NT2/D1 (cell line): ENCODE data around the gene TLCD4.

Experiments used
- DNase-seq: peaks from one replicate; pipeline ENCODE4 v3.0.0-alpha.2; 2011; ENCODE audit warnings: low read depth, low spot score
- H3K27me3 ChIP-seq: 2 replicates; pipeline ENCODE4 v1.6.0; 2011; ENCODE audit warnings: mild to moderate bottlenecking; ENCODE audit not compliant: insufficient read length, insufficient read depth
- H3K36me3 ChIP-seq: 2 replicates; pipeline ENCODE4 v1.6.1; 2011; ENCODE audit warnings: mild to moderate bottlenecking, low read length, mixed read lengths; ENCODE audit not compliant: insufficient read depth, insufficient read length
- H3K4me1 ChIP-seq: 2 replicates; pipeline ENCODE4 v1.5.1; 2011; ENCODE audit not compliant: insufficient read depth, insufficient read length
- H3K4me3 ChIP-seq: 2 replicates; pipeline ENCODE4 v1.5.1; 2011; ENCODE audit warnings: low read depth; ENCODE audit not compliant: insufficient read length
- H3K9ac ChIP-seq: 2 replicates; pipeline ENCODE4 v1.6.0; 2011; ENCODE audit warnings: low read depth; ENCODE audit not compliant: insufficient read length
- H3K9me3 ChIP-seq: 2 replicates; pipeline ENCODE4 v1.5.1; 2011; ENCODE audit warnings: mild to moderate bottlenecking, low read length; ENCODE audit not compliant: insufficient read depth
- SUZ12 ChIP-seq: IDR thresholded peaks from 2 replicates; pipeline ENCODE4 v1.6.1; 2011; ENCODE audit not compliant: insufficient read length, insufficient read depth; ENCODE audit errors: extremely low read depth
- YY1 ChIP-seq: IDR thresholded peaks from 2 replicates; pipeline ENCODE4 v1.6.1; 2011; ENCODE audit not compliant: insufficient read length, insufficient read depth
- ZNF274 ChIP-seq: IDR thresholded peaks from 2 replicates; pipeline ENCODE4 v1.6.1; 2011; ENCODE audit warnings: mild to moderate bottlenecking, low read depth, low read length

TLCD4 gene

GRCh38 chr1:95126846-95127245 is 9.7 kb downstream of the TLCD4 start:
- no peaks in the 10 kb centered on the region for H3K9me3 ChIP-seq
- peaks cover 39% of the 10 kb centered on the region for H3K27me3 ChIP-seq
- no peak for DNase-seq
- no peaks in the 10 kb centered on the region for H3K36me3 ChIP-seq
- no peak overlapping the region for H3K4me3 ChIP-seq
- no peak overlapping the region for H3K9ac ChIP-seq
- peaks cover 2% of the 10 kb centered on the region for H3K4me1 ChIP-seq
- TF ChIP-seq SUZ12 (no peak), YY1 (no peak), ZNF274 (no peak)

GRCh38 chr1:95127380-95127779 is 10.2 kb downstream of the TLCD4 start:
- Histone ChIP-seq H3K4me1 (peaks cover 1% of the 10 kb centered on the region), H3K4me3 (no peak overlapping the region), H3K9me3 (no peaks in the 10 kb centered on the region), H3K27me3 (peaks cover 39% of the 10 kb centered on the region), H3K9ac (no peak overlapping the region), H3K36me3 (no peaks in the 10 kb centered on the region)
- TF ChIP-seq YY1 (no peak), ZNF274 (no peak), SUZ12 (no peak)
- DNase-seq: no peak

- TF ChIP-seq YY1 (no peak), SUZ12 (no peak), ZNF274 (no peak)
- Histone ChIP-seq H3K36me3 (no peaks in the 10 kb centered on the region), H3K4me1 (peaks cover 2% of the 10 kb centered on the region), H3K27me3 (peaks cover 21% of the 10 kb centered on the region), H3K4me3 (no peak overlapping the region), H3K9ac (no peak overlapping the region), H3K9me3 (no peaks in the 10 kb centered on the region)
- no peak for DNase-seq
Observed at GRCh38 chr1:95132762-95133161, 15.6 kb downstream of the TLCD4 start.

- Histone ChIP-seq H3K9me3 (no peaks in the 10 kb centered on the region), H3K36me3 (no peaks in the 10 kb centered on the region), H3K4me3 (no peak overlapping the region), H3K9ac (no peak overlapping the region), H3K27me3 (peaks cover 17% of the 10 kb centered on the region), H3K4me1 (peaks cover 2% of the 10 kb centered on the region)
- TF ChIP-seq SUZ12: no peak
- no peak for TF ChIP-seq ZNF274
- TF ChIP-seq YY1: no peak
- no peak for DNase-seq
Observed at GRCh38 chr1:95133687-95134086, 16.5 kb downstream of the TLCD4 start.

- no peaks in the 10 kb centered on the region for H3K9me3 ChIP-seq
- H3K9ac ChIP-seq: no peak overlapping the region
- peaks cover 2% of the 10 kb centered on the region for H3K4me1 ChIP-seq
- H3K36me3 ChIP-seq: no peaks in the 10 kb centered on the region
- no peak overlapping the region for H3K4me3 ChIP-seq
- no peaks in the 10 kb centered on the region for H3K27me3 ChIP-seq
- TF ChIP-seq SUZ12: no peak
- TF ChIP-seq YY1: no peak
- no peak for TF ChIP-seq ZNF274
- no peak for DNase-seq
Observed at GRCh38 chr1:95138223-95138622, 21.1 kb downstream of the TLCD4 start.

GRCh38 chr1:95139039-95139438 is 21.9 kb downstream of the TLCD4 start:
- no peak for DNase-seq
- Histone ChIP-seq H3K27me3 (no peaks in the 10 kb centered on the region), H3K4me1 (peaks cover 2% of the 10 kb centered on the region), H3K36me3 (no peaks in the 10 kb centered on the region), H3K9me3 (no peaks in the 10 kb centered on the region), H3K4me3 (no peak overlapping the region), H3K9ac (no peak overlapping the region)
- TF ChIP-seq ZNF274 (no peak), YY1 (no peak), SUZ12 (no peak)

GRCh38 chr1:95140791-95141190 is 23.6 kb downstream of the TLCD4 start:
- Histone ChIP-seq H3K9me3 (no peaks in the 10 kb centered on the region), H3K36me3 (no peaks in the 10 kb centered on the region), H3K4me3 (no peak overlapping the region), H3K9ac (no peak overlapping the region), H3K27me3 (no peaks in the 10 kb centered on the region), H3K4me1 (peaks cover 2% of the 10 kb centered on the region)
- no peak for DNase-seq
- TF ChIP-seq YY1 (no peak), SUZ12 (no peak), ZNF274 (no peak)

GRCh38 chr1:95145493-95145892 is 28.3 kb downstream of the TLCD4 start:
- no peaks in the 10 kb centered on the region for H3K36me3 ChIP-seq
- no peaks in the 10 kb centered on the region for H3K4me1 ChIP-seq
- no peaks in the 10 kb centered on the region for H3K27me3 ChIP-seq
- no peak overlapping the region for H3K9ac ChIP-seq
- H3K4me3 ChIP-seq: no peak overlapping the region
- TF ChIP-seq YY1: no peak
- TF ChIP-seq ZNF274: no peak
- TF ChIP-seq SUZ12: no peak
- DNase-seq: no peak
- no peaks in the 10 kb centered on the region for H3K9me3 ChIP-seq
